RWPE2 (cell line): ENCODE data around the gene RIPOR1.

Experiments
- ATAC-seq: fragments of 200-7000 bp; cut with Tn5 transposase; 3 replicates; pipeline ENCODE4 v1.9.1; 2021; ENCODE audit warnings: low read depth
- DNase-seq: peaks from one replicate; pipeline ENCODE4 v3.0.0-alpha.2; 2020; ENCODE audit warnings: low spot score
- H3K27ac ChIP-seq: fragments of 450-650 bp; 2 replicates; pipeline ENCODE4 v1.5.1; 2017; ENCODE audit warnings: mild to moderate bottlenecking; ENCODE audit not compliant: poor library complexity, severe bottlenecking
- H3K27me3 ChIP-seq: fragments of 250-450 bp; sonication (Bioruptor Pico); 2 replicates; pipeline ENCODE4 v1.5.1; 2021; ENCODE audit warnings: mild to moderate bottlenecking, moderate library complexity; ENCODE audit not compliant: insufficient read depth, poor library complexity, severe bottlenecking
- H3K36me3 ChIP-seq: fragments of 250-450 bp; sonication (Bioruptor Pico); 2 replicates; pipeline ENCODE4 v1.5.1; 2020; ENCODE audit warnings: low read depth, mild to moderate bottlenecking, moderate library complexity
- H3K4me1 ChIP-seq: fragments of 250-450 bp; sonication (Bioruptor Pico); 2 replicates; pipeline ENCODE4 v1.5.1; 2021; ENCODE audit warnings: mild to moderate bottlenecking, moderate library complexity; ENCODE audit not compliant: insufficient read depth, poor library complexity, severe bottlenecking
- H3K4me3 ChIP-seq: fragments of 250-450 bp; sonication (Bioruptor Pico); 2 replicates; pipeline ENCODE4 v1.5.1; 2021; ENCODE audit warnings: mild to moderate bottlenecking, moderate library complexity; ENCODE audit not compliant: severe bottlenecking
- H3K9me3 ChIP-seq: fragments of 250-450 bp; sonication (Bioruptor Pico); 2 replicates; pipeline ENCODE4 v1.5.1; 2021; ENCODE audit warnings: mild to moderate bottlenecking, moderate library complexity; ENCODE audit not compliant: severe bottlenecking
- CTCF ChIP-seq: fragments of 450-650 bp; IDR thresholded peaks from one replicate; pipeline ENCODE4 v1.5.1; 2017; ENCODE audit warnings: mild to moderate bottlenecking, moderate library complexity; ENCODE audit not compliant: poor library complexity, severe bottlenecking

RIPOR1 gene

GRCh38 chr16:67517661-67518423, 10.8 kb upstream of the RIPOR1 start:
- no peaks in the 10 kb centered on the region for H3K27me3 ChIP-seq
- no peak overlapping the region for H3K4me3 ChIP-seq
- DNase-seq (no peak), ATAC-seq (no peak)
- no peak for TF ChIP-seq CTCF
- peaks cover 13% of the 10 kb centered on the region for H3K4me1 ChIP-seq
- H3K9me3 ChIP-seq: no peaks in the 10 kb centered on the region
- no peaks in the 10 kb centered on the region for H3K36me3 ChIP-seq
- no peak overlapping the region for H3K27ac ChIP-seq

GRCh38 chr16:67518676-67519075, 10.0 kb upstream of the RIPOR1 start:
- ATAC-seq: no peak
- no peak for DNase-seq
- Histone ChIP-seq H3K27ac (no peak overlapping the region), H3K4me1 (peaks cover 13% of the 10 kb centered on the region), H3K36me3 (no peaks in the 10 kb centered on the region), H3K9me3 (no peaks in the 10 kb centered on the region), H3K4me3 (no peak overlapping the region), H3K27me3 (no peaks in the 10 kb centered on the region)
- no peak for TF ChIP-seq CTCF

GRCh38 chr16:67519242-67519641, 9.4 kb upstream of the RIPOR1 start:
- no peak for TF ChIP-seq CTCF
- no peak overlapping the region for H3K27ac ChIP-seq
- no peak for DNase-seq

GRCh38 chr16:67521095-67521804, 7.4 kb upstream of the RIPOR1 start:
- Histone ChIP-seq H3K36me3 (no peaks in the 10 kb centered on the region), H3K4me3 (peak overlapping the region; percentile 31), H3K9me3 (no peaks in the 10 kb centered on the region), H3K27me3 (no peaks in the 10 kb centered on the region), H3K4me1 (peaks cover 8% of the 10 kb centered on the region), H3K27ac (peak overlapping the region; percentile 47)
- TF ChIP-seq CTCF: peak; percentile 98
- DNase-seq (peak; percentile 92), ATAC-seq (peak; percentile 81)

More at GRCh38 chr16:67519242-67519641, 9.4 kb upstream of the RIPOR1 start:
- Histone ChIP-seq H3K4me3 (no peak overlapping the region), H3K27me3 (no peaks in the 10 kb centered on the region), H3K4me1 (peaks cover 13% of the 10 kb centered on the region), H3K9me3 (no peaks in the 10 kb centered on the region), H3K36me3 (no peaks in the 10 kb centered on the region)
- no peak for ATAC-seq
